ENCODE measurements around the gene CARMIL1.
"Not testable (repeated sequence)": the region's sequence is repeated elsewhere in the genome, so short reads cannot be mapped to it uniquely, and the experiment has no call there.

CARMIL1 gene

GRCh38 chr6:25578538-25578937 lies 299.4 kb downstream of the CARMIL1 start:
- DNase-seq (ENCODE audit: low read depth) = no peak

GRCh38 chr6:25579391-25579883 lies 300.3 kb downstream of the CARMIL1 start:
- no peak for DNase-seq (ENCODE audit: low read depth)

- DNase-seq (ENCODE audit: low read depth) = no peak
Measured at GRCh38 chr6:25579902-25580495, 300.8 kb downstream of the CARMIL1 start.

- DNase-seq (ENCODE audit: low read depth) = no peak
Measured at GRCh38 chr6:25582101-25582500, 302.9 kb downstream of the CARMIL1 start.

- no peak for DNase-seq (ENCODE audit: low read depth)
Measured at GRCh38 chr6:25583099-25583498, 303.9 kb downstream of the CARMIL1 start.

- DNase-seq (ENCODE audit: low read depth) = no peak
Measured at GRCh38 chr6:25583906-25584305, 304.7 kb downstream of the CARMIL1 start.

- DNase-seq (ENCODE audit: low read depth) = no peak
Measured at GRCh38 chr6:25585225-25585624, 306.1 kb downstream of the CARMIL1 start.

- not testable (repeated sequence) for DNase-seq (ENCODE audit: low read depth)
Measured at GRCh38 chr6:25586119-25586518, 306.9 kb downstream of the CARMIL1 start.

GRCh38 chr6:25586927-25587326 lies 307.8 kb downstream of the CARMIL1 start:
- no peak for DNase-seq (ENCODE audit: low read depth)

- DNase-seq (ENCODE audit: low read depth) = no peak
Measured at GRCh38 chr6:25590986-25591385, 311.8 kb downstream of the CARMIL1 start.

GRCh38 chr6:25596928-25597818 lies 318.0 kb downstream of the CARMIL1 start:
- DNase-seq (ENCODE audit: low read depth) = no peak

- no peak for DNase-seq (ENCODE audit: low read depth)
Measured at GRCh38 chr6:25599516-25600085, 320.4 kb downstream of the CARMIL1 start.

- peak; percentile 66 for DNase-seq (ENCODE audit: low read depth)
Measured at GRCh38 chr6:25601800-25602673, 322.9 kb downstream of the CARMIL1 start.

- DNase-seq (ENCODE audit: low read depth) = no peak
Measured at GRCh38 chr6:25602674-25602982, 323.5 kb downstream of the CARMIL1 start.

- DNase-seq (ENCODE audit: low read depth) = no peak
Measured at GRCh38 chr6:25603251-25603650, 324.1 kb downstream of the CARMIL1 start.

- no peak for DNase-seq (ENCODE audit: low read depth)
Measured at GRCh38 chr6:25606151-25606550, 327.0 kb downstream of the CARMIL1 start.

GRCh38 chr6:25608558-25609174 lies 329.5 kb downstream of the CARMIL1 start:
- DNase-seq (ENCODE audit: low read depth) = no peak

- no peak for DNase-seq (ENCODE audit: low read depth)
Measured at GRCh38 chr6:25612666-25613065, 333.5 kb downstream of the CARMIL1 start.

- DNase-seq (ENCODE audit: low read depth) = no peak
Measured at GRCh38 chr6:25613415-25613814, 334.2 kb downstream of the CARMIL1 start.

GRCh38 chr6:25614052-25614451 lies 334.9 kb downstream of the CARMIL1 start:
- DNase-seq (ENCODE audit: low read depth) = no peak

GRCh38 chr6:25615471-25615870 lies 336.3 kb downstream of the CARMIL1 start:
- DNase-seq (ENCODE audit: low read depth) = no peak

GRCh38 chr6:25617997-25618396 lies 338.8 kb downstream of the CARMIL1 start:
- DNase-seq (ENCODE audit: low read depth) = no peak

Data from ELR (cell line).